ENCODE data around the gene ABCC3.

- TF ChIP-seq CTCF (IDR thresholded peaks at IDR 0.05; ENCODE audit: low read depth, low read length, poor library complexity, severe bottlenecking) (no peak), EZH2phosphoT487 (IDR thresholded peaks at IDR 0.05; ENCODE audit: borderline replicate concordance, low read length) (no peak)
Measured at GRCh38 chr17:50602836-50603235, 31.8 kb upstream of the ABCC3 start.

Measured in DOHH2 (cell line).